Endothelial cell of umbilical vein (primary cell): Measurements from ENCODE around the gene MAML3. TPM values are rescaled to one million over a fixed set of nuclear protein-coding genes. Genes with fewer than 3 reads are reported as not detected.

Source experiments
- BruUV-seq: library from RNA; stranded (reverse); fragments of 400-500 nt; replicated peaks from 2 replicates; lab custom pipeline; 2021; lab: Mats Ljungman, UMichigan
- CTCF ChIA-PET: fragments of 300-600, 350-600 bp; sonication (Branson Sonifier 250); formaldehyde crosslinking; loops from one replicate; lab custom pipeline; 2021; ENCODE audit warnings: antibody characterized with exemption, inconsistent platforms; lab: Charles Lee
- POLR2A ChIA-PET: fragments of 300-600, 350-600 bp; sonication (Branson Sonifier 250); formaldehyde crosslinking; loops from one replicate; lab custom pipeline; 2021; ENCODE audit warnings: antibody characterized with exemption, inconsistent platforms; lab: Charles Lee
- DNase-seq: peaks from one replicate; pipeline ENCODE4 v3.0.0-alpha.2; 2011; ENCODE audit warnings: low read depth, low spot score
- FAIRE-seq: peaks from 2 replicates; lab custom pipeline; 2011; peaks lifted over from hg19 to GRCh38; lab: Jason Lieb, UNC
- H2AFZ ChIP-seq: 2 replicates; pipeline ENCODE4 v1.6.0; 2012; ENCODE audit warnings: low read depth, low read length, control low read depth, inconsistent platforms
- H3K27ac ChIP-seq: 2 replicates; pipeline ENCODE4 v1.5.1; 2011; ENCODE audit warnings: low read depth, mild to moderate bottlenecking, control low read depth, low read length, moderate library complexity; ENCODE audit not compliant: insufficient read depth
- H3K27me3 ChIP-seq, 2 experiments: 2 replicates each; pipeline versions ENCODE4 v1.6.0 to v1.6.1; 2011; ENCODE audit warnings: low read length in 2 of 2, mixed read lengths in 1 of 2; ENCODE audit not compliant: control insufficient read depth in 2 of 2, insufficient read depth in 2 of 2
- H3K36me3 ChIP-seq, 2 experiments: 2 replicates in 1 of 2; 3 replicates in 1 of 2; pipeline ENCODE4 v1.5.1; 2011; ENCODE audit warnings: low read length in 2 of 2, mild to moderate bottlenecking in 1 of 2, moderate library complexity in 1 of 2; ENCODE audit not compliant: control insufficient read depth in 2 of 2, insufficient read depth in 2 of 2; ENCODE audit errors: extremely low read depth in 1 of 2
- H3K4me1 ChIP-seq: 3 replicates; pipeline ENCODE4 v1.5.1; 2011; ENCODE audit warnings: mild to moderate bottlenecking, low read length; ENCODE audit not compliant: control insufficient read depth, insufficient read depth; ENCODE audit errors: extremely low read depth
- H3K4me2 ChIP-seq: 2 replicates; pipeline ENCODE4 v1.6.1; 2011; ENCODE audit warnings: low read length, control low read depth, mixed read lengths; ENCODE audit not compliant: insufficient read depth
- H3K4me3 ChIP-seq, 3 experiments: fragments of 200-600 bp in 1 of 3; sonication (generic), shearing (Covaris generic) in 1 of 3; replicated peaks in 1 of 3; 2 replicates each; pipeline ENCODE4 v1.5.1; 2011 to 2016; ENCODE audit warnings: control low read depth in 3 of 3, low read length in 3 of 3, mild to moderate bottlenecking in 2 of 3, inconsistent platforms in 1 of 3, low read depth in 1 of 3, moderate library complexity in 1 of 3; ENCODE audit not compliant: insufficient read depth in 1 of 3
- H3K79me2 ChIP-seq: 2 replicates; pipeline ENCODE4 v1.6.0; 2012; ENCODE audit warnings: low read length, inconsistent platforms; ENCODE audit not compliant: control insufficient read depth, insufficient read depth
- H3K9ac ChIP-seq: replicated peaks from 2 replicates; pipeline ENCODE3; 2011; ENCODE audit warnings: low read length, control low read depth; ENCODE audit not compliant: insufficient read depth; ENCODE audit errors: extremely low read depth
- H3K9me1 ChIP-seq: replicated peaks from 3 replicates; pipeline ENCODE4 v1.6.0; 2011; ENCODE audit warnings: mild to moderate bottlenecking, low read length; ENCODE audit not compliant: control insufficient read depth, insufficient read depth; ENCODE audit errors: extremely low read depth
- H3K9me3 ChIP-seq: replicated peaks from 2 replicates; pipeline ENCODE4 v1.5.1; 2012; ENCODE audit warnings: low read length, inconsistent platforms; ENCODE audit not compliant: control insufficient read depth, insufficient read depth
- H4K20me1 ChIP-seq: replicated peaks from 2 replicates; pipeline ENCODE3; 2011; ENCODE audit warnings: mild to moderate bottlenecking, low read length; ENCODE audit not compliant: control insufficient read depth, insufficient read depth; ENCODE audit errors: extremely low read depth
- CTCF ChIP-seq, 2 donors: IDR thresholded peaks; 1 replicate in 1 of 2; 2 replicates in 1 of 2; pipeline ENCODE4 v1.5.1; 2011; ENCODE audit warnings: low read length in 2 of 2, mild to moderate bottlenecking in 2 of 2, moderate library complexity in 2 of 2, control low read depth in 1 of 2, inconsistent platforms in 1 of 2, low read depth in 1 of 2; ENCODE audit not compliant: insufficient read depth in 1 of 2; ENCODE audit errors: extremely low read depth in 1 of 2
- EZH2 ChIP-seq: IDR thresholded peaks from 2 replicates; pipeline ENCODE4 v1.6.1; 2012; ENCODE audit warnings: borderline replicate concordance, low read depth, mild to moderate bottlenecking, moderate library complexity, low read length, inconsistent platforms; ENCODE audit not compliant: severe bottlenecking
- FOS ChIP-seq: IDR thresholded peaks from 2 replicates; pipeline ENCODE4 v1.6.1; 2011; ENCODE audit warnings: mild to moderate bottlenecking, low read length, moderate library complexity, borderline replicate concordance; ENCODE audit not compliant: insufficient read depth
- GATA2 ChIP-seq: IDR thresholded peaks from 2 replicates; pipeline ENCODE4 v1.7.0; 2011; ENCODE audit warnings: low read depth, mild to moderate bottlenecking, moderate library complexity, mixed read lengths, low read length; ENCODE audit not compliant: insufficient read length, insufficient read depth
- JUN ChIP-seq: IDR thresholded peaks from 2 replicates; pipeline ENCODE4 v1.6.1; 2011; ENCODE audit warnings: borderline replicate concordance, low read depth; ENCODE audit not compliant: insufficient read length, insufficient read depth
- MAX ChIP-seq: IDR thresholded peaks from 2 replicates; pipeline ENCODE4 v1.6.1; 2011; ENCODE audit not compliant: insufficient read depth, insufficient read length
- MYC ChIP-seq: IDR thresholded peaks from one replicate; pipeline ENCODE4 v1.6.1; 2011; ENCODE audit warnings: mild to moderate bottlenecking, low read depth, low read length
- POLR2AphosphoS5 ChIP-seq: IDR thresholded peaks from 2 replicates; pipeline ENCODE4 v1.6.1; 2012; ENCODE audit warnings: low read depth, mild to moderate bottlenecking, control low read depth, low read length, moderate library complexity; ENCODE audit not compliant: insufficient read depth
- dilution Hi-C: fragments of 300-500 bp; cut with MboI; formaldehyde crosslinking; loops from one replicate; pipeline ENCODE4 v1.15.0; 2019; ENCODE audit warnings: low sequenced_read_pairs; ENCODE audit not compliant: extremely low pct_ligation_motif_present
- intact Hi-C: fragments of 100-400 bp; cut with micrococcal nuclease; formaldehyde crosslinking; loops from one replicate; pipeline ENCODE4 v1.10.0; 2022
- polyA plus RNA-seq, 4 experiments: library from polyadenylated mRNA; depleted of rRNA in 3 of 4; stranded (reverse) in 3 of 4; unstranded in 1 of 4; fragments of >200 nt; gene quantifications; 2 replicates each; pipeline versions ENCODE4 v1.2.1 to v1.2.3, GENCODE V29; 2011 to 2012; ENCODE audit warnings: missing spikeins in 1 of 4
- total RNA-seq: library from RNA; stranded (reverse); gene quantifications from 2 replicates; pipeline ENCODE4 v1.2.3, GENCODE V29; 2021

The MAML3 gene
- total and polyA plus RNA-seq, 2 donors (not counting 3 experiments of a cell fraction or from before 2014, with no cell fraction given), result 14.0 to 20.3 TPM

GRCh38 chr4:139887962-139888735 is 265.8 kb downstream of the MAML3 start:
- no peak for FAIRE-seq

More at GRCh38 chr4:139887962-139888735, 265.8 kb downstream of the MAML3 start:
- Histone ChIP-seq H3K4me3 (no peak overlapping the region), H3K4me2 (no peak overlapping the region), H3K79me2 (no peaks in the 10 kb centered on the region), H3K36me3 (no peaks in the 10 kb centered on the region), H4K20me1 (no peaks in the 10 kb centered on the region), H3K4me1 (peaks cover 16% of the 10 kb centered on the region), H3K27me3 (no peaks in the 10 kb centered on the region), H3K9me3 (no peaks in the 10 kb centered on the region), H3K27ac (no peak overlapping the region), H3K9me1 (no peaks in the 10 kb centered on the region), H3K9ac (no peak overlapping the region), H2AFZ (no peak overlapping the region)
- no TSS peak for BruUV-seq
- ChIA-PET CTCF (interaction anchor here (1.0 to 1.7 kb wide), 5 partner anchors 14 to 154 kb away, joined by 3 to 9 read pairs (median 5); no protein-coding TSS in a partner anchor), POLR2A (no interaction called here)
- no peak for DNase-seq
- TF ChIP-seq FOS, result no peak
- TF ChIP-seq POLR2AphosphoS5, result no peak
- TF ChIP-seq GATA2, result no peak
- no peak for TF ChIP-seq MYC
- no peak for TF ChIP-seq JUN
- TF ChIP-seq MAX, result no peak
- TF ChIP-seq CTCF (IDR thresholded peaks at IDR 0.05; ENCODE audit: extremely low read depth in 1 of 2, insufficient read depth in 1 of 2, low read depth in 1 of 2, low read length in 2 of 2), result no peak
- TF ChIP-seq EZH2, result no peak
- intact Hi-C loops (no loop called here), dilution Hi-C loops (no loop called here)
